SK-N-SH (cell line): Measurements from ENCODE around the gene VTN. TPM values are rescaled to one million over a fixed set of nuclear protein-coding genes. Genes with fewer than 3 reads are reported as not detected.

Source experiments
- CTCF ChIA-PET: fragments of 300-600, 350-600 bp; formaldehyde crosslinking; extraction: SDS; loops from one replicate; lab custom pipeline; 2021; lab: Yijun Ruan, JAX
- POLR2A ChIA-PET: fragments of 350-600 bp; sonication (Branson Sonifier 250); formaldehyde crosslinking; extraction: SDS; loops from one replicate; lab custom pipeline; 2020; ENCODE audit warnings: antibody characterized with exemption, inconsistent platforms; lab: Yijun Ruan, JAX
- DNase-seq: peaks from one replicate; pipeline ENCODE4 v3.0.0; 2012
- H2AFZ ChIP-seq: fragments of 200-600 bp; sonication (generic); 2 replicates; pipeline ENCODE4 v1.8.1; 2016; ENCODE audit warnings: antibody characterized with exemption, mild to moderate bottlenecking, low read depth
- H3F3A ChIP-seq: fragments of 200-600 bp; sonication (generic); replicated peaks from 2 replicates; pipeline ENCODE3; 2016; ENCODE audit warnings: antibody characterized with exemption, mild to moderate bottlenecking; ENCODE audit not compliant: insufficient read depth
- H3K27ac ChIP-seq, 2 experiments: fragments of 200-500 bp in 1 of 2; fragments of 200-600 bp in 1 of 2; sonication (Bioruptor generic) in 1 of 2; sonication (generic), shearing (Covaris generic) in 1 of 2; 2 replicates each; pipeline versions ENCODE4 v1.5.1 to v1.6.1; 2014 to 2016; ENCODE audit warnings: low read depth in 2 of 2, inconsistent platforms in 1 of 2, low read length in 1 of 2, mild to moderate bottlenecking in 1 of 2, mixed read lengths in 1 of 2
- H3K27me3 ChIP-seq: fragments of 200-600 bp; sonication (generic), shearing (Covaris generic); 2 replicates; pipeline ENCODE4 v1.6.1; 2016; ENCODE audit warnings: mixed run types; ENCODE audit not compliant: insufficient read depth
- H3K36me3 ChIP-seq, 2 experiments: fragments of 200-500 bp in 1 of 2; fragments of 200-600 bp in 1 of 2; sonication (Bioruptor generic) in 1 of 2; sonication (generic) in 1 of 2; replicated peaks in 1 of 2; 2 replicates each; pipeline versions ENCODE3 to v1.5.1; 2014 to 2016; ENCODE audit warnings: low read length in 1 of 2, mild to moderate bottlenecking in 1 of 2; ENCODE audit not compliant: insufficient read depth in 2 of 2, control insufficient read depth in 1 of 2
- H3K4me1 ChIP-seq, 2 experiments: fragments of 200-500 bp in 1 of 2; fragments of 200-600 bp in 1 of 2; sonication (Bioruptor generic) in 1 of 2; sonication (generic), shearing (Covaris generic) in 1 of 2; 2 replicates each; pipeline versions ENCODE4 v1.5.1 to v1.6.1; 2014 to 2016; ENCODE audit warnings: low read depth in 1 of 2, low read length in 1 of 2, mixed run types in 1 of 2; ENCODE audit not compliant: insufficient read depth in 2 of 2, control insufficient read depth in 1 of 2
- H3K4me2 ChIP-seq: fragments of 200-600 bp; sonication (generic), shearing (Covaris generic); 2 replicates; pipeline ENCODE4 v1.6.1; 2017; ENCODE audit warnings: mixed run types
- H3K4me3 ChIP-seq, 2 experiments: fragments of 200-500 bp in 1 of 2; fragments of 200-600 bp in 1 of 2; sonication (Bioruptor generic) in 1 of 2; sonication (generic), shearing (Covaris generic) in 1 of 2; 2 replicates each; pipeline versions ENCODE4 v1.5.1 to v1.8.1; 2014 to 2016; ENCODE audit warnings: low read depth in 2 of 2, inconsistent platforms in 1 of 2, low read length in 1 of 2, mild to moderate bottlenecking in 1 of 2, mixed read lengths in 1 of 2, moderate library complexity in 1 of 2
- H3K79me2 ChIP-seq: fragments of 200-600 bp; sonication (generic); 2 replicates; pipeline ENCODE4 v1.8.1; 2017; ENCODE audit warnings: mild to moderate bottlenecking; ENCODE audit not compliant: insufficient read depth
- H3K9ac ChIP-seq: fragments of 200-600 bp; sonication (generic); 2 replicates; pipeline ENCODE4 v1.6.1; 2017; ENCODE audit warnings: mixed run types
- H3K9me2 ChIP-seq: fragments of 200-600 bp; sonication (generic); 2 replicates; pipeline ENCODE4 v1.6.1; 2017; ENCODE audit warnings: mixed run types
- H3K9me3 ChIP-seq: fragments of 200-600 bp; sonication (generic); 2 replicates; pipeline ENCODE4 v1.6.1; 2017; ENCODE audit warnings: mixed run types, mild to moderate bottlenecking, moderate library complexity
- H4K20me1 ChIP-seq: fragments of 200-600 bp; sonication (generic); 2 replicates; pipeline ENCODE4 v1.6.1; 2017; ENCODE audit warnings: mild to moderate bottlenecking, mixed run types; ENCODE audit not compliant: insufficient read depth
- EZH2phosphoT487 ChIP-seq: fragments of 200-600 bp; sonication (generic); IDR thresholded peaks from 2 replicates; pipeline ENCODE4 v1.6.1; 2017; ENCODE audit warnings: low read depth, mixed run types, mild to moderate bottlenecking, antibody characterized with exemption, moderate library complexity, borderline replicate concordance
- FOSL2 ChIP-seq: IDR thresholded peaks from 2 replicates; pipeline ENCODE4 v1.4.0; 2012; ENCODE audit warnings: low read depth, mild to moderate bottlenecking, moderate library complexity, borderline replicate concordance
- FOXM1 ChIP-seq: IDR thresholded peaks from 2 replicates; pipeline ENCODE4 v1.4.0; 2012; ENCODE audit warnings: low read depth, mild to moderate bottlenecking
- GABPA ChIP-seq: IDR thresholded peaks from 2 replicates; pipeline ENCODE4 v1.4.0; 2012; ENCODE audit warnings: low read depth, mild to moderate bottlenecking
- JUND ChIP-seq: IDR thresholded peaks from 2 replicates; pipeline ENCODE4 v1.4.0; 2012
- MXI1 ChIP-seq: IDR thresholded peaks from 2 replicates; pipeline ENCODE4 v1.6.1; 2012; ENCODE audit warnings: mild to moderate bottlenecking, low read depth, low read length, improper control_type of control experiment
- POLR2AphosphoS5 ChIP-seq: IDR thresholded peaks from 2 replicates; pipeline ENCODE4 v1.6.1; 2012; ENCODE audit warnings: low read depth, low read length
- SIN3A ChIP-seq: IDR thresholded peaks from 2 replicates; pipeline ENCODE4 v1.6.1; 2012; ENCODE audit warnings: low read depth, mild to moderate bottlenecking, low read length, moderate library complexity, borderline replicate concordance
- SMC3 ChIP-seq: IDR thresholded peaks from 2 replicates; pipeline ENCODE4 v1.6.1; 2012; ENCODE audit warnings: low read depth, low read length, improper control_type of control experiment
- TAF1 ChIP-seq: IDR thresholded peaks from 2 replicates; pipeline ENCODE4 v1.6.1; 2012; ENCODE audit warnings: low read depth, mild to moderate bottlenecking, low read length, moderate library complexity, borderline replicate concordance
- WGBS: methylation state at CpG from one replicate; pipeline ENCODE4 v1.1.6; 2017; ENCODE audit warnings: low lambda C conversion rate; 5-methylcytosine and 5-hydroxymethylcytosine counted together
- polyA plus RNA-seq, 3 experiments: library from polyadenylated mRNA; depleted of rRNA; stranded (reverse); fragments of >200 nt; gene quantifications; 2 replicates each; pipeline ENCODE4 v1.2.3, GENCODE V29; 2012
- TF ChIP-seq, protein P1 (sequence below): IDR thresholded peaks from 2 replicates; pipeline ENCODE4 v1.6.1; 2012; ENCODE audit warnings: mild to moderate bottlenecking, low read depth, low read length, moderate library complexity
- TF ChIP-seq, protein P2 (sequence below): IDR thresholded peaks from 2 replicates; pipeline ENCODE4 v1.4.0; 2012; ENCODE audit warnings: low read depth, borderline replicate concordance

Gene VTN
- polyA plus RNA-seq, 1 of the 3 experiments (the other 2 are of a cell fraction), result 1.2 TPM

DNA sequence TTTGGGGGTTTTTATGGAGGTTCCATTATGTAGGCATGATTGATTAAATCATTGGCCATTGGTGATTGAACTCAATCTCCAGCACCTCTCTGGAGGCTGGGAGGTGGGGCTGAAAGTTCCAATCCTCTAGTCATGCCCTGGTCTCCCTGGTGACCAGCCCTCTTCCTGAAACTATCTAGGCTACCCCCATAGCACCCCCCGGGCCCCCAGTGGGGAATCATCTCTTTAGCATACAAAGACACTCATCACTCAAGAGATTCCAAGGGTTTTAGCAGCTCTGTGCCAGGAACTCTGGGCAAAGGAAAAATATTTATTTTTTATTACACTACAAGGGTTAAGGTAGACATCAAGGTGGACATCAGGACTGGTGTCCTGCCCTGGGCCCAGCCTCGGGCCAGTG lies 25.3 kb upstream of the VTN start:
- no peak for DNase-seq
- H3K27me3 ChIP-seq, result no peaks in the 10 kb centered on the region
- POLR2A ChIA-PET, result interaction anchor here (1.9 kb wide), 1 partner anchor 10 kb away, joined by 6 read pairs; no protein-coding TSS in a partner anchor
- no peaks in the 10 kb centered on the region for H3K79me2 ChIP-seq
- H3K36me3 ChIP-seq, result peaks cover 9 to 66% of the 10 kb centered on the region in 2 experiments
- no peaks in the 10 kb centered on the region for H3K9me3 ChIP-seq
- H3F3A ChIP-seq, result peaks cover 4% of the 10 kb centered on the region
- no peaks in the 10 kb centered on the region for H3K9me2 ChIP-seq
- H3K27ac ChIP-seq, result no peak overlapping the region
- 32% methylated on average over 2 of the region's 2 CpGs for WGBS
- no peak for TF ChIP-seq EZH2phosphoT487
- TF ChIP-seq SIN3A, result no peak
- TF ChIP-seq, protein P1, sequence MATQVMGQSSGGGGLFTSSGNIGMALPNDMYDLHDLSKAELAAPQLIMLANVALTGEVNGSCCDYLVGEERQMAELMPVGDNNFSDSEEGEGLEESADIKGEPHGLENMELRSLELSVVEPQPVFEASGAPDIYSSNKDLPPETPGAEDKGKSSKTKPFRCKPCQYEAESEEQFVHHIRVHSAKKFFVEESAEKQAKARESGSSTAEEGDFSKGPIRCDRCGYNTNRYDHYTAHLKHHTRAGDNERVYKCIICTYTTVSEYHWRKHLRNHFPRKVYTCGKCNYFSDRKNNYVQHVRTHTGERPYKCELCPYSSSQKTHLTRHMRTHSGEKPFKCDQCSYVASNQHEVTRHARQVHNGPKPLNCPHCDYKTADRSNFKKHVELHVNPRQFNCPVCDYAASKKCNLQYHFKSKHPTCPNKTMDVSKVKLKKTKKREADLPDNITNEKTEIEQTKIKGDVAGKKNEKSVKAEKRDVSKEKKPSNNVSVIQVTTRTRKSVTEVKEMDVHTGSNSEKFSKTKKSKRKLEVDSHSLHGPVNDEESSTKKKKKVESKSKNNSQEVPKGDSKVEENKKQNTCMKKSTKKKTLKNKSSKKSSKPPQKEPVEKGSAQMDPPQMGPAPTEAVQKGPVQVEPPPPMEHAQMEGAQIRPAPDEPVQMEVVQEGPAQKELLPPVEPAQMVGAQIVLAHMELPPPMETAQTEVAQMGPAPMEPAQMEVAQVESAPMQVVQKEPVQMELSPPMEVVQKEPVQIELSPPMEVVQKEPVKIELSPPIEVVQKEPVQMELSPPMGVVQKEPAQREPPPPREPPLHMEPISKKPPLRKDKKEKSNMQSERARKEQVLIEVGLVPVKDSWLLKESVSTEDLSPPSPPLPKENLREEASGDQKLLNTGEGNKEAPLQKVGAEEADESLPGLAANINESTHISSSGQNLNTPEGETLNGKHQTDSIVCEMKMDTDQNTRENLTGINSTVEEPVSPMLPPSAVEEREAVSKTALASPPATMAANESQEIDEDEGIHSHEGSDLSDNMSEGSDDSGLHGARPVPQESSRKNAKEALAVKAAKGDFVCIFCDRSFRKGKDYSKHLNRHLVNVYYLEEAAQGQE, result no peak
- no peak for TF ChIP-seq FOXM1
- TF ChIP-seq FOSL2, result no peak
- TF ChIP-seq MXI1, result no peak
- no peak for TF ChIP-seq POLR2AphosphoS5
- no peak for TF ChIP-seq TAF1
- TF ChIP-seq, all 33 proteins: peak for 0
- CTCF ChIA-PET, result interaction anchor here (1.1 to 1.4 kb wide), 2 partner anchors 15 to 21 kb away, joined by 3 to 5 read pairs; no protein-coding TSS in a partner anchor
- Histone ChIP-seq H4K20me1 (no peaks in the 10 kb centered on the region), H3K4me1 (no peaks in the 10 kb centered on the region), H2AFZ (no peak overlapping the region), H3K4me3 (no peak overlapping the region), H3K9ac (no peak overlapping the region), H3K4me2 (no peak overlapping the region)

DNA sequence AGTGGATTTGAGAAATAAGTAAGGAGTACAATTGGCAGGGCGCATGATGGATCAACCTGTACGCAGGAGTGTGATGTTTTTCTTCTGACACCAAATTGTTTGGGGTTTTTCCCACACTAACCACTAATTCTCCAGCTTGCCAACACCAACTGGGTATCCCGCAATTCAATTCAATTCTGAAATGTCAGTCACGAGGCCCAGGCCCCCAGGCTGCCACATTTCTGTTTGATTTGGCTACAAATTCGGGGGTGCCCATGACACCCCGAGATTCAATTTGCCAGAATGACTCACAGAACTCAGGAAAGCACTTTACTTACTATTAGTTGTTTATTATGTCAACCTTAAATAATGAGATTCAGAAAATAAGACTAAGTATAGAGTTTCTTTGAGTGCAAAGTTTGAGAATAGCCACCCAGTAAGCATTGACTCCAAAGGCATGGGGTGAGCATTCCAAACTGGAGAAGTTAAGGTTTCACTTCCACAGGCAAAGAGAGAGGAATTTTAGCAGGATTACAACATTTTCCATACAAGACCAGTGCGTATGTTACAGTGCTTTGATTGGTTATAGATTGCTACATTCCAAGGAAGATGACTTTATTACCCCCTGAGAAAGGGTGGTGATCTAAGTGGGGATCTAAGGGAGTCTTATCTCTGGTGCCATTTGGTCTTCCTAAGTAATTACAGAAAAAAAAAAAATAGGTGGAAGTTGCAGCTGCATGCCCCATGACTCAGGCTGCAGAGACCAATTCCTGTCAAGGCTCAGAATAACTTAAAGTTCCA lies 24.4 kb upstream of the VTN start:
- Histone ChIP-seq H3K9me3 (no peaks in the 10 kb centered on the region), H3K27ac (no peak overlapping the region), H3K79me2 (no peaks in the 10 kb centered on the region), H2AFZ (no peak overlapping the region), H3F3A (peaks cover 4% of the 10 kb centered on the region), H3K27me3 (no peaks in the 10 kb centered on the region), H3K9ac (no peak overlapping the region), H3K36me3 (peaks cover 18 to 72% of the 10 kb centered on the region in 2 experiments), H3K4me1 (no peaks in the 10 kb centered on the region), H4K20me1 (no peaks in the 10 kb centered on the region), H3K9me2 (no peaks in the 10 kb centered on the region), H3K4me3 (no peak overlapping the region), H3K4me2 (no peak overlapping the region)
- no peak for DNase-seq
- POLR2A ChIA-PET, result interaction anchor here (1.9 kb wide), 1 partner anchor 11 kb away, joined by 6 read pairs; no protein-coding TSS in a partner anchor
- CTCF ChIA-PET, result interaction anchor here (0.7 to 1.2 kb wide), 4 partner anchors 14 to 589 kb away, joined by 3 to 4 read pairs (median 4); no protein-coding TSS in a partner anchor
- TF ChIP-seq SMC3, result no peak
- no peak for TF ChIP-seq JUND
- TF ChIP-seq GABPA, result no peak
- TF ChIP-seq FOSL2, result 0 out of 2 replicates have a peak, but pooled peaks have one; percentile 16
- TF ChIP-seq TAF1, result no peak
- TF ChIP-seq, protein P2, sequence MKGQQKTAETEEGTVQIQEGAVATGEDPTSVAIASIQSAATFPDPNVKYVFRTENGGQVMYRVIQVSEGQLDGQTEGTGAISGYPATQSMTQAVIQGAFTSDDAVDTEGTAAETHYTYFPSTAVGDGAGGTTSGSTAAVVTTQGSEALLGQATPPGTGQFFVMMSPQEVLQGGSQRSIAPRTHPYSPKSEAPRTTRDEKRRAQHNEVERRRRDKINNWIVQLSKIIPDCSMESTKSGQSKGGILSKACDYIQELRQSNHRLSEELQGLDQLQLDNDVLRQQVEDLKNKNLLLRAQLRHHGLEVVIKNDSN, result no peak
- WGBS, result 74% methylated on average over 7 of the region's 7 CpGs
